Osteocyte (in vitro differentiated cells): ENCODE results near the gene RIMBP2. TPM values are rescaled to one million over a fixed set of nuclear protein-coding genes. Genes with fewer than 3 reads are reported as not detected.

Experiments used
- DNase-seq: peaks from one replicate; pipeline ENCODE4 v3.0.0; 2021; ENCODE audit warnings: mixed read lengths; ENCODE audit not compliant: unreplicated experiment; ENCODE audit errors: extremely low spot score
- H3K27ac Mint-ChIP-seq: one replicate; pipeline ENCODE4 v1.8.0; 2021; ENCODE audit warnings: mild to moderate bottlenecking, mixed read lengths; ENCODE audit not compliant: unreplicated experiment
- H3K27me3 Mint-ChIP-seq: one replicate; pipeline ENCODE4 v1.8.0; 2021; ENCODE audit warnings: mixed read lengths; ENCODE audit not compliant: unreplicated experiment
- H3K36me3 Mint-ChIP-seq: one replicate; pipeline ENCODE4 v1.8.0; 2021; ENCODE audit warnings: mixed read lengths; ENCODE audit not compliant: unreplicated experiment
- H3K4me1 Mint-ChIP-seq: one replicate; pipeline ENCODE4 v1.8.0; 2021; ENCODE audit warnings: mixed read lengths; ENCODE audit not compliant: unreplicated experiment
- H3K4me3 Mint-ChIP-seq: one replicate; pipeline ENCODE4 v1.8.0; 2021; ENCODE audit warnings: mild to moderate bottlenecking, moderate library complexity, mixed read lengths; ENCODE audit not compliant: unreplicated experiment
- H3K9me3 Mint-ChIP-seq: one replicate; pipeline ENCODE4 v1.8.0; 2021; ENCODE audit warnings: mixed read lengths; ENCODE audit not compliant: unreplicated experiment
- total RNA-seq: library from RNA; stranded (reverse); gene quantifications from 2 replicates; pipeline ENCODE4 v1.2.1, GENCODE V29; 2021
- TF ChIP-seq, protein P1 (sequence below): fragments of 200-600 bp; sonication (generic); IDR thresholded peaks from 2 replicates; pipeline ENCODE4 v1.5.0; 2021; ENCODE audit warnings: antibody characterized with exemption, mild to moderate bottlenecking, moderate library complexity

The RIMBP2 gene
- total RNA-seq, 1 donor from 2014 or later: 0.13 TPM

DNA sequence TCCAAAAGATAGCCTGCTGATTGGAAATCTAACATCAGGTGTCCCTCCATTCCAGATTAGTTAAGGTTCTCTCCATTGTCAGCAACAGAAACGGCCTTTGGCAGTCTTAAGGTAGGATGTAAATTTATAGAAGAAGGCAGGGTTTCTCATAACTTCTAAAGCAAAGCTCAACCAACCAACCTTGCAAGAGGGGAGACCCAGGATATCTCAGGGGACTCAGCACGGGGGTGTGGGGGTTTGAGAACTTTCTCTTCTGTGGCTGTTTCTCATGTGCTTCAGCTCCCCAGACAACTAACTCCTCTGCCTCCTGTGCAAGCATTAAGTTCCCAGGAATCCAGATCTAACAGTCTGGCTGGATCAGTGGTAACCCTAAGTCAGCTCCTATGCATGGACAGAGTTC is 148.1 kb downstream of the RIMBP2 start:
- DNase-seq: no peak
- Mint-ChIP-seq H3K9me3 (peaks cover 24% of the 10 kb centered on the region), H3K36me3 (no peaks in the 10 kb centered on the region), H3K27ac (no peak overlapping the region), H3K4me1 (no peaks in the 10 kb centered on the region), H3K4me3 (no peak overlapping the region), H3K27me3 (no peaks in the 10 kb centered on the region)
- TF ChIP-seq, protein P1, sequence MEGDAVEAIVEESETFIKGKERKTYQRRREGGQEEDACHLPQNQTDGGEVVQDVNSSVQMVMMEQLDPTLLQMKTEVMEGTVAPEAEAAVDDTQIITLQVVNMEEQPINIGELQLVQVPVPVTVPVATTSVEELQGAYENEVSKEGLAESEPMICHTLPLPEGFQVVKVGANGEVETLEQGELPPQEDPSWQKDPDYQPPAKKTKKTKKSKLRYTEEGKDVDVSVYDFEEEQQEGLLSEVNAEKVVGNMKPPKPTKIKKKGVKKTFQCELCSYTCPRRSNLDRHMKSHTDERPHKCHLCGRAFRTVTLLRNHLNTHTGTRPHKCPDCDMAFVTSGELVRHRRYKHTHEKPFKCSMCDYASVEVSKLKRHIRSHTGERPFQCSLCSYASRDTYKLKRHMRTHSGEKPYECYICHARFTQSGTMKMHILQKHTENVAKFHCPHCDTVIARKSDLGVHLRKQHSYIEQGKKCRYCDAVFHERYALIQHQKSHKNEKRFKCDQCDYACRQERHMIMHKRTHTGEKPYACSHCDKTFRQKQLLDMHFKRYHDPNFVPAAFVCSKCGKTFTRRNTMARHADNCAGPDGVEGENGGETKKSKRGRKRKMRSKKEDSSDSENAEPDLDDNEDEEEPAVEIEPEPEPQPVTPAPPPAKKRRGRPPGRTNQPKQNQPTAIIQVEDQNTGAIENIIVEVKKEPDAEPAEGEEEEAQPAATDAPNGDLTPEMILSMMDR: no peak

DNA sequence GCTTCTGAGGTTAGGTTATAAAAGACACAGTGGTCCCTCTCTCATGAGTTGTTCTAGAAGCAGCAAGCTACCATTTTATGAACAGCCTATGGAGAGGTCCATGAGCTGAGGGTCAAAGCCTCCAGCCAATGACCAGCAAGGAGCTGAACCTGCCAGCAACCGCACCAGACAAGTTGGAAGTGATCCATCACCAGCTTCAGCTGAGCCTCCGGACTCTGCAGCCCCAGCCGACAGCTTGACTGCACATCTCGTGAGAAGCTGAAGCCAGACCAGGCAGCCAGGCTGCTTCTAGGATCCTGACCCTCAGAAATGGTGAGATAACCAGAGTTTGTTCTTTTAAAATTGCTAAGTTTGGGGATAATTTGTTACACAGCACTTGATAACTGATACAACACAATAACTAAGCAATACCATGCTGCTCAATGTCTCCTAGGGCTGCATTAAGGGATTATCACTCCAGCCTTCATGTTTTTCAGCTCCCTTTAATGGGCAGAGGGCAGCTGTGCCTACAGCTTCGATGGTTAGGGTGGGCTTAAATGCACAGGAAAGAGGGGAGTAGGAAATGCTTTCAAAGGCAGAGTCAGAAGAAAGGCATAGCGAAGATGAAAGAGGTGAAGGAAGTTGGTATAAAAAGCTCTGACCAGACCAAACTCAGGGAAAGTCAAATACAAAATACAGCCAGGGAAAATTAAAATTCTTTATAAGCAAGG is 149.5 kb downstream of the RIMBP2 start:
- H3K27me3 Mint-ChIP-seq: no peaks in the 10 kb centered on the region
- no peaks in the 10 kb centered on the region for H3K36me3 Mint-ChIP-seq
- peaks cover 24% of the 10 kb centered on the region for H3K9me3 Mint-ChIP-seq
- no peak for DNase-seq
- no peak overlapping the region for H3K4me3 Mint-ChIP-seq
- no peaks in the 10 kb centered on the region for H3K4me1 Mint-ChIP-seq
- TF ChIP-seq, protein P1: no peak
- H3K27ac Mint-ChIP-seq: no peak overlapping the region

DNA sequence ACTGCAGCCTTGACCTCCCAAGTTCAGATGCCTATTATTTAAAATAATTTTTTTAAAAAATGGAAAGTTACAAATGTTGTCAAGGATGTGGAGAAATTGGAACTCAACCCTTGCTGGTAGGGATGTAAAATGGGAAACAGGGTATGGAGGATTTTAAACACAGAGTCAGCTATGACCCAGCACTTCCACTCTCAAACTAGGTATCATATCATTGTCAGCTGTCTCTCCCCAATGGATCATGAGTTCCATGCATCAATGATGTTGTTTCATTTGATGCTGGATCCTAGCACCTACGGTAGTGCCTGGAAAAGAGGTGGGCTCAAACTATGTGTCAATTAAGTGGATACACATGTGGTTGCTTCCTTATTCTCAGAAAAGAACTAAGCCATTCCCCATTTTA is 150.9 kb downstream of the RIMBP2 start:
- H3K36me3 Mint-ChIP-seq: no peaks in the 10 kb centered on the region
- no peak for DNase-seq
- H3K27me3 Mint-ChIP-seq: no peaks in the 10 kb centered on the region
- TF ChIP-seq, protein P1: no peak
- H3K4me1 Mint-ChIP-seq: no peaks in the 10 kb centered on the region
- no peak overlapping the region for H3K4me3 Mint-ChIP-seq
- H3K27ac Mint-ChIP-seq: no peak overlapping the region
- peaks cover 28% of the 10 kb centered on the region for H3K9me3 Mint-ChIP-seq

DNA sequence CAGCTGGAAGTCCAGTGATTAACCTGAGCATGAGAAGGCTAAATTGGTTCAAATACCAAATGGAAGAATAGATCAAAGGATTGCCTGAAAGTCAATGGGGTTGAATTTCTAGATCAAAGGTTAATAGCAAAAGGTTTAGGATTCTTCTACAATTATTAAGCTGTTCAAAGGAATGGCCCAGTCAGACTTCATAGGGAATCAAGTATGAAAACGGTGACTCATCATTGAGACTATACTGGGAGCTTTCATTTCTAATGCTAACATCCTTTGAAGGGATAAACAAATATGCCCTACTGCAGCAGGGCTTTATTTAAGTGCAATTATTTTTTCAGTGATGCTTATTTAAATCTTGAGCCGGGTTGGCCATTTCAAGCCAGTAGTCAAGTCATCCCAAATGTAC is 152.8 kb downstream of the RIMBP2 start:
- no peaks in the 10 kb centered on the region for H3K36me3 Mint-ChIP-seq
- no peaks in the 10 kb centered on the region for H3K4me1 Mint-ChIP-seq
- no peaks in the 10 kb centered on the region for H3K27me3 Mint-ChIP-seq
- no peak for DNase-seq
- TF ChIP-seq, protein P1: no peak
- peaks cover 23% of the 10 kb centered on the region for H3K9me3 Mint-ChIP-seq
- H3K27ac Mint-ChIP-seq: no peak overlapping the region
- H3K4me3 Mint-ChIP-seq: no peak overlapping the region

DNA sequence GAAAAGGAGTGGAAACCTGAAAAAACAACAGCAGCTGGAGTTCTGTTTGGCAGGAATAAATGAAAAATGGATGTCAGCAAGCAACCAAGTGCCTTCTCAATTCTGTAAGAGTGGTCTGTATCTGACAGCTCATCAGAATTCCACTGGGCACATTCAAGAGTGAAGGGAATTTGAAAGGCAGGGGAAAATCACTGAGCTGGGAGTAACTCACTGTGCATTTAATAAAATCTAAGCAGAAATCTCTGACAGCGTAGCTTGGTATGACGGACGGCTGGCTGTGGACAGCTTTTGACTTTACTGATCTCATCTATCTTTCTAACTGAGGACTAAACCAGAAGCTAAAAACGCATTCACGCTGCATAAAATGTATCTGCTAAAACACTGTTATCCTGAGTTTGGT is 153.4 kb downstream of the RIMBP2 start:
- no peak for DNase-seq
- Mint-ChIP-seq H3K9me3 (peaks cover 23% of the 10 kb centered on the region), H3K36me3 (no peaks in the 10 kb centered on the region), H3K27me3 (no peaks in the 10 kb centered on the region), H3K4me3 (no peak overlapping the region), H3K4me1 (no peaks in the 10 kb centered on the region), H3K27ac (no peak overlapping the region)
- TF ChIP-seq, protein P1: no peak
